Measurements from ENCODE around the gene CYP4F3. TPM values are rescaled to one million over a fixed set of nuclear protein-coding genes. Genes with fewer than 3 reads are reported as not detected.

CYP4F3 gene
- total and polyA plus RNA-seq, 2 experiments from 2014 or later = not detected

- DNase-seq = no peak
- in situ Hi-C loops (cut with MboI) = no loop called here
- WGBS, 2 experiments (ENCODE audit: low coverage in 1 of 2, low lambda C conversion rate in 2 of 2, missing lambda C conversion rate in 2 of 2) = 36 to 40% methylated on average over 8 of the region's 8 CpGs
Observed at GRCh38 chr19:15609261-15609660, 31.4 kb upstream of the CYP4F3 start.

GRCh38 chr19:15612342-15612741 lies 28.4 kb upstream of the CYP4F3 start:
- Histone ChIP-seq H3K9ac (no peak overlapping the region), H3K4me3 (no peak overlapping the region), H3K36me3 (ENCODE audit: low read depth) (no peaks in the 10 kb centered on the region), H3K9me2 (ENCODE audit: insufficient read depth) (no peaks in the 10 kb centered on the region), H2AFZ (no peak overlapping the region), H3F3A (ENCODE audit: insufficient read depth) (no peaks in the 10 kb centered on the region), H3K27me3 (replicated peaks; ENCODE audit: insufficient read depth) (no peaks in the 10 kb centered on the region), H3K9me3 (ENCODE audit: low read depth) (no peaks in the 10 kb centered on the region), H3K79me2 (ENCODE audit: insufficient read depth) (no peaks in the 10 kb centered on the region), H4K20me1 (ENCODE audit: insufficient read depth) (no peaks in the 10 kb centered on the region), H3K4me1 (ENCODE audit: insufficient read depth) (no peaks in the 10 kb centered on the region), H3K27ac (no peak overlapping the region), H3K4me2 (ENCODE audit: unreplicated experiment) (no peak overlapping the region)
- 0 to 3% methylated on average over 5 of the region's 5 CpGs for WGBS, 2 experiments (ENCODE audit: low coverage in 1 of 2, low lambda C conversion rate in 2 of 2, missing lambda C conversion rate in 2 of 2)
- in situ Hi-C loops (cut with MboI) = no loop called here
- no peak for DNase-seq
- TF ChIP-seq EZH2 (IDR thresholded peaks at IDR 0.05; ENCODE audit: insufficient read depth, poor library complexity, severe bottlenecking) (no peak), EZH2phosphoT487 (IDR thresholded peaks at IDR 0.05; ENCODE audit: insufficient read depth, low read depth) (no peak)

More at GRCh38 chr19:15609261-15609660, 31.4 kb upstream of the CYP4F3 start:
- H4K20me1 ChIP-seq (ENCODE audit: insufficient read depth) = no peaks in the 10 kb centered on the region
- H3K27ac ChIP-seq = no peak overlapping the region
- no peaks in the 10 kb centered on the region for H3K4me1 ChIP-seq (ENCODE audit: insufficient read depth)
- no peak overlapping the region for H3K4me2 ChIP-seq (ENCODE audit: unreplicated experiment)
- TF ChIP-seq EZH2phosphoT487 (IDR thresholded peaks at IDR 0.05; ENCODE audit: insufficient read depth, low read depth) (no peak), EZH2 (IDR thresholded peaks at IDR 0.05; ENCODE audit: insufficient read depth, poor library complexity, severe bottlenecking) (no peak)
- H3K9me2 ChIP-seq (ENCODE audit: insufficient read depth) = no peaks in the 10 kb centered on the region
- no peaks in the 10 kb centered on the region for H3F3A ChIP-seq (ENCODE audit: insufficient read depth)
- H3K36me3 ChIP-seq (ENCODE audit: low read depth) = no peaks in the 10 kb centered on the region
- no peak overlapping the region for H2AFZ ChIP-seq
- H3K4me3 ChIP-seq = no peak overlapping the region
- H3K79me2 ChIP-seq (ENCODE audit: insufficient read depth) = no peaks in the 10 kb centered on the region
- no peak overlapping the region for H3K9ac ChIP-seq
- no peaks in the 10 kb centered on the region for H3K27me3 ChIP-seq (replicated peaks; ENCODE audit: insufficient read depth)
- no peaks in the 10 kb centered on the region for H3K9me3 ChIP-seq (ENCODE audit: low read depth)

GRCh38 chr19:15613338-15613737 lies 27.4 kb upstream of the CYP4F3 start:
- no peaks in the 10 kb centered on the region for H3K9me2 ChIP-seq (ENCODE audit: insufficient read depth)
- H3K36me3 ChIP-seq (ENCODE audit: low read depth) = no peaks in the 10 kb centered on the region
- H4K20me1 ChIP-seq (ENCODE audit: insufficient read depth) = no peaks in the 10 kb centered on the region
- no peaks in the 10 kb centered on the region for H3K79me2 ChIP-seq (ENCODE audit: insufficient read depth)
- H3K9me3 ChIP-seq (ENCODE audit: low read depth) = no peaks in the 10 kb centered on the region
- in situ Hi-C loops (cut with MboI) = no loop called here
- 68 to 71% methylated on average over 3 of the region's 3 CpGs for WGBS, 2 experiments (ENCODE audit: low coverage in 1 of 2, low lambda C conversion rate in 2 of 2, missing lambda C conversion rate in 2 of 2)
- no peaks in the 10 kb centered on the region for H3F3A ChIP-seq (ENCODE audit: insufficient read depth)
- H3K4me1 ChIP-seq (ENCODE audit: insufficient read depth) = no peaks in the 10 kb centered on the region
- H2AFZ ChIP-seq = no peak overlapping the region
- DNase-seq = no peak
- no peaks in the 10 kb centered on the region for H3K27me3 ChIP-seq (replicated peaks; ENCODE audit: insufficient read depth)
- H3K27ac ChIP-seq = no peak overlapping the region
- no peak overlapping the region for H3K9ac ChIP-seq
- TF ChIP-seq EZH2 (IDR thresholded peaks at IDR 0.05; ENCODE audit: insufficient read depth, poor library complexity, severe bottlenecking) (no peak), EZH2phosphoT487 (IDR thresholded peaks at IDR 0.05; ENCODE audit: insufficient read depth, low read depth) (no peak)
- no peak overlapping the region for H3K4me3 ChIP-seq
- no peak overlapping the region for H3K4me2 ChIP-seq (ENCODE audit: unreplicated experiment)

GRCh38 chr19:15614507-15615379 lies 26.0 kb upstream of the CYP4F3 start, which contains the start of gene CYP4F8:
TSS of gene CYP4F8 (plus strand) at chr19:15615218. CDS start at chr19:15615617, 399 bp downstream.
- Histone ChIP-seq H3K4me2 (ENCODE audit: unreplicated experiment) (no peak within 1 kb of the TSS), H4K20me1 (ENCODE audit: insufficient read depth) (no peaks in the 10 kb centered on the region), H3K9me3 (ENCODE audit: low read depth) (no peaks in the 10 kb centered on the region), H3F3A (ENCODE audit: insufficient read depth) (no peaks in the 10 kb centered on the region), H3K9ac (no peak within 1 kb of the TSS), H2AFZ (no peak within 1 kb of the TSS), H3K79me2 (ENCODE audit: insufficient read depth) (no peaks in the 10 kb centered on the region), H3K9me2 (ENCODE audit: insufficient read depth) (no peaks in the 10 kb centered on the region), H3K27ac (no peak within 1 kb of the TSS), H3K27me3 (replicated peaks; ENCODE audit: insufficient read depth) (no peaks in the 10 kb centered on the region), H3K4me3 (no peak within 1 kb of the TSS), H3K4me1 (ENCODE audit: insufficient read depth) (no peaks in the 10 kb centered on the region), H3K36me3 (ENCODE audit: low read depth) (no peaks in the 10 kb centered on the region)
- 19 to 27% methylated on average over 7 to 8 of the region's 8 CpGs for WGBS, 2 experiments (ENCODE audit: low coverage in 1 of 2, low lambda C conversion rate in 2 of 2, missing lambda C conversion rate in 2 of 2)
- in situ Hi-C loops (cut with MboI) = no loop called here
- TF ChIP-seq EZH2 (IDR thresholded peaks at IDR 0.05; ENCODE audit: insufficient read depth, poor library complexity, severe bottlenecking) (no peak), EZH2phosphoT487 (IDR thresholded peaks at IDR 0.05; ENCODE audit: insufficient read depth, low read depth) (no peak)
- no peak for DNase-seq
